CD14-positive monocyte (primary cell): Measurements from ENCODE around the gene MARCHF9. TPM values are rescaled to one million over a fixed set of nuclear protein-coding genes. Genes with fewer than 3 reads are reported as not detected.

Source experiments
- DNase-seq, 3 donors: peaks; one replicate each; pipeline ENCODE4 v3.0.0-alpha.2; 2011 to 2022
- H2AFZ ChIP-seq: 2 replicates; pipeline ENCODE4 v1.6.0; 2012; ENCODE audit warnings: mild to moderate bottlenecking, low read depth, low read length, inconsistent platforms; ENCODE audit not compliant: insufficient read depth, poor library complexity, severe bottlenecking
- H3K27ac ChIP-seq, 2 donors: 1 replicate in 1 of 2; 2 replicates in 1 of 2; pipeline ENCODE4 v1.5.1; 2012 to 2013; ENCODE audit warnings: low read length in 2 of 2, control low read depth in 1 of 2, inconsistent platforms in 1 of 2, low read depth in 1 of 2, mild to moderate bottlenecking in 1 of 2
- H3K27me3 ChIP-seq, 2 donors: one replicate each; pipeline versions ENCODE4 v1.6.0 to v1.6.1; 2011 to 2013; ENCODE audit warnings: low read length in 2 of 2; ENCODE audit not compliant: control insufficient read depth in 2 of 2, insufficient read depth in 2 of 2
- H3K36me3 ChIP-seq, 2 donors: replicated peaks in 1 of 2; 1 replicate in 1 of 2; 2 replicates in 1 of 2; pipeline versions ENCODE4 v1.5.1 to v1.6.1; 2012 to 2013; ENCODE audit warnings: low read length in 2 of 2, control low read depth in 1 of 2, inconsistent platforms in 1 of 2, mild to moderate bottlenecking in 1 of 2; ENCODE audit not compliant: insufficient read depth in 2 of 2, control insufficient read depth in 1 of 2
- H3K4me1 ChIP-seq, 2 donors: 1 replicate in 1 of 2; 2 replicates in 1 of 2; pipeline versions ENCODE4 v1.5.1 to v1.6.1; 2012 to 2013; ENCODE audit warnings: low read length in 2 of 2, control low read depth in 1 of 2, inconsistent platforms in 1 of 2, mild to moderate bottlenecking in 1 of 2, moderate library complexity in 1 of 2; ENCODE audit not compliant: insufficient read depth in 2 of 2, control insufficient read depth in 1 of 2
- H3K4me2 ChIP-seq: replicated peaks from 2 replicates; pipeline ENCODE3; 2012; ENCODE audit warnings: low read length, moderate library complexity, mild to moderate bottlenecking; ENCODE audit not compliant: poor library complexity, severe bottlenecking; ENCODE audit errors: extremely low read depth
- H3K4me3 ChIP-seq, 3 experiments: fragments of 200-600 bp in 1 of 3; sonication (generic) in 1 of 3; replicated peaks in 1 of 3; 1 replicate in 2 of 3; 2 replicates in 1 of 3; pipeline ENCODE4 v1.5.1; 2011 to 2013; ENCODE audit warnings: low read length in 3 of 3, mild to moderate bottlenecking in 3 of 3, control low read depth in 2 of 3, low read depth in 2 of 3, inconsistent platforms in 1 of 3, moderate library complexity in 1 of 3
- H3K79me2 ChIP-seq: 2 replicates; pipeline ENCODE4 v1.6.0; 2012; ENCODE audit warnings: mild to moderate bottlenecking, control low read depth, inconsistent platforms, low read length, moderate library complexity; ENCODE audit not compliant: insufficient read depth
- H3K9ac ChIP-seq: 2 replicates; pipeline ENCODE4 v1.6.0; 2017; ENCODE audit warnings: low read length, mild to moderate bottlenecking; ENCODE audit not compliant: insufficient read depth, poor library complexity, severe bottlenecking
- H3K9me3 ChIP-seq, 2 donors: replicated peaks in 1 of 2; 1 replicate in 1 of 2; 2 replicates in 1 of 2; pipeline versions ENCODE4 v1.5.1 to v1.6.1; 2012 to 2013; ENCODE audit warnings: low read length in 2 of 2, control low read depth in 1 of 2; ENCODE audit not compliant: control insufficient read depth in 1 of 2, insufficient read depth in 1 of 2
- H4K20me1 ChIP-seq: 2 replicates; pipeline ENCODE4 v1.6.0; 2012; ENCODE audit warnings: mild to moderate bottlenecking, low read length, control low read depth, moderate library complexity; ENCODE audit not compliant: insufficient read depth
- H3K27ac Mint-ChIP-seq, 7 donors: one replicate each; pipeline ENCODE4 v1.8.0; 2020; ENCODE audit warnings: mild to moderate bottlenecking in 7 of 7, mixed read lengths in 7 of 7, moderate library complexity in 6 of 7, inconsistent platforms in 2 of 7
- H3K27me3 Mint-ChIP-seq, 3 donors: one replicate each; pipeline ENCODE4 v1.8.0; 2021 to 2022; ENCODE audit warnings: low read depth in 3 of 3, mild to moderate bottlenecking in 3 of 3, mixed read lengths in 3 of 3, moderate library complexity in 3 of 3, inconsistent platforms in 1 of 3
- H3K36me3 Mint-ChIP-seq, 2 donors: one replicate each; pipeline ENCODE4 v1.8.0; 2020; ENCODE audit warnings: mixed read lengths in 2 of 2, inconsistent platforms in 1 of 2, mild to moderate bottlenecking in 1 of 2
- H3K4me1 Mint-ChIP-seq: one replicate; pipeline ENCODE4 v1.8.0; 2020; ENCODE audit warnings: mild to moderate bottlenecking, mixed read lengths
- H3K4me3 Mint-ChIP-seq, 2 donors: one replicate each; pipeline ENCODE4 v1.8.0; 2020; ENCODE audit warnings: mild to moderate bottlenecking in 2 of 2, mixed read lengths in 2 of 2, moderate library complexity in 1 of 2
- H3K9me3 Mint-ChIP-seq, 7 donors: one replicate each; pipeline ENCODE4 v1.8.0; 2020 to 2022; ENCODE audit warnings: mixed read lengths in 7 of 7, mild to moderate bottlenecking in 6 of 7, moderate library complexity in 6 of 7, inconsistent platforms in 2 of 7
- WGBS: methylation state at CpG from one replicate; pipeline ENCODE4 v1.1.5; 2013; ENCODE audit warnings: missing lambda C conversion rate; ENCODE audit not compliant: insufficient coverage; 5-methylcytosine and 5-hydroxymethylcytosine counted together
- intact Hi-C, 2 donors: fragments of 100-400 bp; cut with micrococcal nuclease; formaldehyde crosslinking; loops; one replicate each; pipeline versions ENCODE4 v1.15.0 to v1.15.1; 2023
- polyA plus RNA-seq, 3 donors: library from polyadenylated mRNA; depleted of rRNA in 1 of 3; unstranded in 2 of 3; stranded (reverse) in 1 of 3; fragments of 300-500 nt in 2 of 3; fragments of >200 nt in 1 of 3; fragmentation: Illumina TruSeq in 2 of 3; gene quantifications; 1 replicate in 2 of 3; 2 replicates in 1 of 3; pipeline ENCODE4 v1.2.3, GENCODE V29; 2012 to 2021
- TF ChIP-seq, protein P1 (sequence below): fragments of 200-600 bp; IDR thresholded peaks from one replicate; pipeline ENCODE4 v1.8.0; 2022; ENCODE audit warnings: antibody characterized with exemption, mild to moderate bottlenecking

Gene MARCHF9
- polyA plus RNA-seq, 3 donors: 0.14 to 9.5 (median 0.23) TPM

DNA sequence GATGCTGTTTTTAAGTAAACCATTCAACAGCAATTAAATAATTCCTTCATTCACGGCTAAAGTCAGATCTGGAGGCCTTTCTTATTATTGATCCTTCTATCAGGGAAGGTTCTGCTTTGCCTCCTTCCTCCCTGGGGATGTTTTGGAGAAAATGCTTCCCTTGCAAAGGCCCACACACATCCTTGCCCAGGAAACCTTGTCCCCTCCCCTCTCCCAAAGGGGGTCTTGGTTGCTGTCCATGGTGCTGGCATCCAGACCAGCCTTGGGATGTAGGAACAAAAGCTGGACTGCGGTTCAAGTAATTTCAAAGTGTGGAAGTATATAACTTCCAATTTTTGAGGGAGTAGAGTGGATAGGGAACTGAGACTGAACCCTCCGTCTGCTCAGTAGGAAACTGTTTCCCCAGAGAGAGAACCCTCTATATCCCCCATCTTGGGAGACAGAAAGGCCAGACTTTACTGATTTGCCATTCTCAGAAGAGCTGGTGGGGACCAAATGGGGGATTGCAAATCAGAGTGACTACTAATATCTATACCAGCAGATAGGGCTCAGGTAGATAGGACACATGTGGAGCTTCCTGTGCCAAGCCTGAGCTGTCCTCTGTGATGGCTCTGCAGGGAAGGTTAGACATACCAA lies 5.6 kb downstream of the MARCHF9 start:
- Histone ChIP-seq H3K27ac (no peak overlapping the region), H3K4me2 (no peak overlapping the region), H3K27me3 (peaks cover 17 to 28% of the 10 kb centered on the region in 2 donors), H3K4me1 (peaks cover 25 to 27% of the 10 kb centered on the region in 2 donors), H2AFZ (no peak overlapping the region), H3K79me2 (no peaks in the 10 kb centered on the region), H3K36me3 (peaks cover 6 to 14% of the 10 kb centered on the region in 2 donors), H3K4me3 (no peak overlapping the region), H3K9me3 (no peaks in the 10 kb centered on the region), H3K9ac (no peak overlapping the region), H4K20me1 (no peaks in the 10 kb centered on the region)
- peaks cover 25 to 27% (median 26%) of the 10 kb centered on the region in 3 donors for H3K27me3 Mint-ChIP-seq
- no peak overlapping the region for H3K27ac Mint-ChIP-seq
- H3K4me3 Mint-ChIP-seq: no peak overlapping the region
- intact Hi-C loops: no loop called here
- peaks cover 26% of the 10 kb centered on the region for H3K4me1 Mint-ChIP-seq
- WGBS: no CpG with 5 or more reads among the region's 3 CpGs
- no peak for DNase-seq
- peaks cover 14% of the 10 kb centered on the region in 2 donors for H3K36me3 Mint-ChIP-seq
- H3K9me3 Mint-ChIP-seq: peaks cover 0 to 8% (median 5%) of the 10 kb centered on the region in 7 donors
- TF ChIP-seq, protein P1, sequence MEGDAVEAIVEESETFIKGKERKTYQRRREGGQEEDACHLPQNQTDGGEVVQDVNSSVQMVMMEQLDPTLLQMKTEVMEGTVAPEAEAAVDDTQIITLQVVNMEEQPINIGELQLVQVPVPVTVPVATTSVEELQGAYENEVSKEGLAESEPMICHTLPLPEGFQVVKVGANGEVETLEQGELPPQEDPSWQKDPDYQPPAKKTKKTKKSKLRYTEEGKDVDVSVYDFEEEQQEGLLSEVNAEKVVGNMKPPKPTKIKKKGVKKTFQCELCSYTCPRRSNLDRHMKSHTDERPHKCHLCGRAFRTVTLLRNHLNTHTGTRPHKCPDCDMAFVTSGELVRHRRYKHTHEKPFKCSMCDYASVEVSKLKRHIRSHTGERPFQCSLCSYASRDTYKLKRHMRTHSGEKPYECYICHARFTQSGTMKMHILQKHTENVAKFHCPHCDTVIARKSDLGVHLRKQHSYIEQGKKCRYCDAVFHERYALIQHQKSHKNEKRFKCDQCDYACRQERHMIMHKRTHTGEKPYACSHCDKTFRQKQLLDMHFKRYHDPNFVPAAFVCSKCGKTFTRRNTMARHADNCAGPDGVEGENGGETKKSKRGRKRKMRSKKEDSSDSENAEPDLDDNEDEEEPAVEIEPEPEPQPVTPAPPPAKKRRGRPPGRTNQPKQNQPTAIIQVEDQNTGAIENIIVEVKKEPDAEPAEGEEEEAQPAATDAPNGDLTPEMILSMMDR: no peak

DNA sequence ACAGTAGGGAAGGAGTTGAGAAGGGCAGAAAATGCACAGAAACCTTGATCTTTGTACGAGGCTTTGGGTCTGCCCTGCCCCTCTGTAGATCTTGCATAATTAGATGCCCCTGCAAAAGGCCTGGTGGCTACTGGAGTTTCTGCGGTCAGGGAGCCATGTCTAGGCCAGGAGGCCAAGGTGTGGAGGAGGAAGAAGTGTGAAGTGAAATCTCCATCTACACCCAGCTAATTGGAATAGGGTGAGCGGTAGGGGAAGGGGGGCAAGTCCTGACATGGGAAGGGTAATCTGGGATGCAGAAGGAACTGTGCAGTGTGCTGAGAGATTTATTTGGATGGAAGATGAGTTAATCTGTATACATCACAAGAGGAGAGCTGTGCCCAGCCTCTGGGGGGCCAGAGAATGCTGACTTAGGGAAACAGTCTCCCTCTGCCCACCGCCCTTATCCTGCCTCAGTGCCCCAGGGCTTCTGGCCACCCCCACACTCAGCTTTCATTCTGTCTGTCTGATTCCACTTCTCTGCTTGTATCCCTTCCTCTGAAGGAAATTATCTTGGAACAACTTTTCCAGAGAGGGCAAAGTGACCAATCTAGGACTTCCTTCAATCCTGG lies 6.6 kb downstream of the MARCHF9 start:
- Mint-ChIP-seq H3K4me1 (peaks cover 30% of the 10 kb centered on the region), H3K27me3 (peaks cover 35 to 38% (median 37%) of the 10 kb centered on the region in 3 donors), H3K9me3 (peaks cover 0 to 15% (median 6%) of the 10 kb centered on the region in 7 donors), H3K27ac (no peak overlapping the region), H3K36me3 (peaks cover 14% of the 10 kb centered on the region in 2 donors), H3K4me3 (no peak overlapping the region)
- WGBS: 100% methylated on average over 2 of the region's 4 CpGs
- peaks cover 0 to 3% of the 10 kb centered on the region in 2 donors for H3K9me3 ChIP-seq
- H3K4me3 ChIP-seq: no peak overlapping the region
- H2AFZ ChIP-seq: no peak overlapping the region
- peaks cover 27 to 38% of the 10 kb centered on the region in 2 donors for H3K27me3 ChIP-seq
- intact Hi-C loops: no loop called here
- H3K79me2 ChIP-seq: no peaks in the 10 kb centered on the region
- H3K9ac ChIP-seq: no peak overlapping the region
- no peaks in the 10 kb centered on the region for H4K20me1 ChIP-seq
- peaks cover 6 to 14% of the 10 kb centered on the region in 2 donors for H3K36me3 ChIP-seq
- TF ChIP-seq, protein P1: no peak
- DNase-seq: no peak
- no peak overlapping the region for H3K27ac ChIP-seq
- no peak overlapping the region for H3K4me2 ChIP-seq
- H3K4me1 ChIP-seq: peaks cover 28 to 29% of the 10 kb centered on the region in 2 donors
